Activated T-helper 1 cell treated with Interleukin-2 at 50 U/mL for 16 hours (primary cell): ENCODE data around the gene MRTFB.
A peak's percentile ranks its signal among the peaks of the same experiment; 100 is the strongest.

Experiments used
- DNase-seq: peaks from one replicate; pipeline ENCODE4 v3.0.0-alpha.2; 2020; ENCODE audit warnings: low read depth

MRTFB gene

DNA sequence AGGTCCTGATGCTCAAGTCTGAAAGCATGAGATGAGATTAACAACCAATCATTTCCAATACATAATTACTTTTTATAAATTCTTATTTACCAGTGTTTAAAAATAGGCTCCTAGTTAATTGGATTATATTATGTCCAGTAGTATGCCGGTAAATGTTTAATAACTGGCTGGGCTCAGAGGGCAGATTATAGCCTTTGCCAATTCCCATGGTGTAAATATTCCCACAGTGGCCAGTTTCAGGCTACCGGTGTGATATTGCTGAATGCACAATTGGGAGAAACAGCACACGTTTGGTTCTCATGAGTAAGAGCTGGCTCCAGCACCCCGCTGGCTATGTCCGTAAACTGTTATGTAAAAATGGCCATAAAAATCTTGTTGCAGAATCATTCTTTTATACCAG, 167.6 kb downstream of the MRTFB start:
- no peak for DNase-seq

DNA sequence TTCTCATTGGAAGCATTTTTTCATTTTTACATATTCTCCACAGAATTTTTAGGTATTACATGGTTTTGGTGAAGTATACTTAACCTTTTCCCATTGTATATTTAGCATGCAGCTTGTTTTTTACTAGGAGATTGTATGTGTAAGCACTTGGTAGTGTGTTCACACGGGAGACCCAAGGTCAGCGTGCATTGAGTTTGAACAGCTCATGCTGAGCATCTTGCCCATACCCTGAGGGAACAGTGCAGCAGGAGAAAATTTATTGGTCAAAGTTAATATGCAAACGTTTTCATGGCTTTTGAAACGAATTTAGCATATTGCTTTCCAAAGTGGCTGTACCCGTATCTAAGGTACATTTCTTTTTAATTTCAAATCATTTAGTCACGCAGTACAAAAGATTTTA, 168.7 kb downstream of the MRTFB start:
- no peak for DNase-seq

DNA sequence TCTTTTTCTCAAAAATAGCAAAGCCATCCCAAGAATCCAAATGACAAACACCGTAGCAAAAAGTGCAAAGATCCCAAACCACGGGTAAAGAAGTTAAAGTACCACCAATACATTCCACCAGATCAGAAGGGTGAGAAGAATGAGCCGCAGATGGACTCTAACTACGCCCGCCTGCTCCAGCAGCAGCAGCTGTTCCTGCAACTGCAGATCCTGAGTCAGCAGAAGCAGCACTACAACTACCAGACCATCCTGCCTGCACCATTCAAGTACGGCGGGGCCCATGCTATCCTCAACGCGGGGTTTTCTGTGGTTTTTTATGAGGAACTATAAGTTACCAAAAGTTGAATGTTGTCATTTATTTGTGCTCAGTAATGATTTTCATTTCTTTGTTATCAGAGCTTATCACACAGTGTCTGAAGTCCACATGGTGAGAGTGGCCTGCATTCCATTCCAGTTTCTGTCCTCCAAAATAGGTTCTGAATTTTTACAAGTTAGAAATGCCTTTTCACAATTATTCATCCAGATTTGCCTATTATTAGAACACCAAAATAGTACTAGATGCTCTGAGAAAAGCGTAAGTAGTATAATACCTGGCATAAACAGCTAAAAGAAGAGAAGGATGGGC, 169.2 kb downstream of the MRTFB start:
- DNase-seq = no peak

DNA sequence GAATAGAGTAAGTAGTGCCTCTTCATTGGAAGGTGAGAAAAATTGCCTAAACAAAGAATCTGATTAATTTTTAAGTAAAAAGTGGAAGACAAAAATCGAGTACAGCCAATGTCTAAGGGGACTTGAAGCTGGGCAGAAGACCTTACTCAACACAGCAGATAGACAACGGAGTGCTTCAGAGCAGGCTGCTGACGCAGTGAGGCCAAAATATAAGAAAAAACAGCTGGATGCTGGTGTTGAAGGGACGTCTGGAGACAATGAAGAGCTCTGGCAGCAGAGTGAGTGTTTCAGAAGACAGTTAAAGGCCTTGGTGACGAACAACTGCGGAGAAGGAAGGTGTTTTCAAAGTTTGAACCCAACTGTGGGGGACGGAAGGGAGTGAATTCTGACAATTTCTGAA, 169.8 kb downstream of the MRTFB start:
- no peak for DNase-seq

DNA sequence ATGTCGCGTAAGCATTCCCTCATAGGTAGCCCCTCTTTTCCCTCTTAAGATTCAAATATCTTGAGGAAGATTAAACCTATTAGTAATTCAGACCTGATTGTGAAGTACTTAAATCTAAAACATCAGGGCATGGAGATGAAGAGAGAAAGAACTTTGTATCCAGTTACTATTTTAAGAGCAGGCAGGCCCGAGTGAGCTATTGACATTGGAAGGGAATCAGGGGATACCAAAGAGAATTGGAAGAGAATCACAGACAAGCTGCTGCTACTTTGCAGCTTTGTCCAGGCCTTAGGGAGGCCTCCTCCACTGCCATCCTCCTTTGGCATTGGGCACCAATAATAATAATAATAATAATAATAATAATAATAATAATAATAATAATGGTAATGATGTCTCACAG, 170.5 kb downstream of the MRTFB start:
- DNase-seq = no peak

DNA sequence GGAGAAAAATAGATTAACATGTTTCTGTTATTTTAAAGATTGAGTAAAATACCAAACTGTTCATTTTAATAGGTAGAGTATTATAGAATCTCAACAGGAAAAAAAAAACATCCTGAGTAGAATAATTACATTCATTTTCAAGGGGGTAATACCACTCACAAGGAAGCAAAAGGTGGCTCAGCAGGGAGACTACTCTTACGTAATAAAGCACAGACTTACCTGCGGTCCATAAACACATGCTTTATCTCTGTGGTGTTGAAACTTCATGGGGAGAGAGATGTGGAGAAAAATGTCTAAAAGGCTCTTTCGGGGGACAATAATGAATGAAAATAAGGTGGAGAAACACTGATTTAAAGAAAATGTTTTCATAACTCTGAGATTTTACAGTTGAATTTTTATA, 171.7 kb downstream of the MRTFB start:
- no peak for DNase-seq

DNA sequence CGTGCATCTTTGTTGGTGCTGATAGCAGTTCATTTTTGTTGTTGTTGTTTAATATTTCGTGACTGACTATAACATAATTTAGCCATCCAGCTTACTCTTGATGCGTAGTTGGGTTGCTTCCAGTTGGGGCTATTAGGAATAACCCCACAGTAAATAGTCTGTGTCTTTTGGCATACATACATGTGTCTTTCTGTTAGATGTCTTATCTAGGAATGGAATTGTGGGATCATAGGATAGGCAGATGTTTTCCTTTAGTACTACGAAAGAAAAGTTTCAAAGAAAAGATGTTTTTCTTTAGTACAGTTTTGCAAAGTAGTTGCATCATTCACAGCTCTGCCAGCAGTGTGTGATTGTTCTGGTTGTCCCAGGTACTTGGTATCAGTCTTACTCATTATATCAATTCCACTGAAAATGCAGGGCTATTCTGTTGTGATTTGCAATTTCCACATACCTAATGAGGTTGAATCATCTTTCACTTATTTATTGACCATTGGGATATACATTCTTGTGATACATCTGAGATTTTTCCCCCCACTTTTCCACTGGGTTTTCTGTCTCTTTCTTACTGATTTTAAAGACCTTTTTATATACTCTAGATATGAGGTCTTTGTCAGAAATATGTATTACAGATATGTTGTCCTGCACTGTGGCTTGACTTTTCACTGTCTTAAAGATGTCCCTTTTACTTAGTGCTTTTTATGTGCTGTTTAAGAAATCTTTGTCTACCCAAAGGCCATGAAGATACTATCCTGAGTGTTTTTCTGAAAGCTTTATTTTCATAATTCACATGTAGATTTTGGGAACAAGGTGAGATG, 173.3 kb downstream of the MRTFB start:
- DNase-seq = no peak

DNA sequence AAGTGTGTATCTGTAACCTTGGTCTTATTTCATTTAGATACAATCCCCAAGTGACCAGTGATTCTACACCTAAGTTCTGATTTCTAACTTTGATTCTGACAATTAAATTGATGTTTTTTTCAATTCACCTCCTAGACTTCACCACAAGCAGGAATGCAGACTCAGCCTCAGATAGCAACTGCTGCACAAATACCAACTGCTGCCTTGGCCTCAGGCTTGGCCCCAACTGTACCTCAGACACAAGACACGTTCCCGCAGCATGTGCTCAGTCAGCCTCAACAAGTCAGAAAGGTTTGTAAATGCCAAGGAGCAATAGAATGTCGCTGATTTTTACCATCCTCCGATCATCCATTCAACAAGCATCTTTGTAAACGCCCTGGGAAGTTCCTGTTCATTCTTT, 177.7 kb downstream of the MRTFB start:
- no peak for DNase-seq

DNA sequence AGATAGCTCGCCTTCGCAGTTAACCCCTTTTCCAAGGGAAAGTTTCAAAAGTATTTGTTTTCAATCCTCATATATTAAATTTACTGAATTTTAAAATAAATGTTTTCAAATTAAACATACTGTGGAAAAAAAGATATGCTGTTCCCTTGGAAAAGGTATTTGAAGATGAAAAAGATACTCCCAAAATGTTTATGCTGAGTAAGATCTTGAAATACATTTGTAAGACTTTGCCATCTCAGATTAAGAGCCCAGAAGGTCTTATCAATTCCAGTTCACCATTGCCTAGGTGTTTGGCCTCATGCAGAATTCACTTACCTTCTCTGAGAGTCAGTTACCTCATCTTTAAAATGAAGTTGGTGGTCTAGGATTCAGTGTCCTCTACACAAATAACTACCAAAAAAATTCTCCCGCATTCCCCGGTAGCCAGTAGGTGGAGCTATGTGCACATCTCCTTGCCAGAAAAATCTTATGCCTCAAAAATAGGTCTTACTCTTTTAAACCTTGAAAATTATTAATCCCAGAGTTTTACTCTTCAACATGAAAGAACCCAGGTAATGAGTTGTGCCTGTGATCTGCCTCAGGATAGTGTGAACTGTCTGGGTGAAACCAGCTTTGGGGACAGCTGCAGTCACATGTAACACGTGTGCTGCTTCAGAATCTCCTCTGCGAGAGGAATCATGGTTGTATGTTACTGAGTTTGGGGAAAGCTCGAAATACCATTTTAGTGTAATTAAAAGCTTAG, 178.3 kb downstream of the MRTFB start:
- DNase-seq = peak; percentile 5

DNA sequence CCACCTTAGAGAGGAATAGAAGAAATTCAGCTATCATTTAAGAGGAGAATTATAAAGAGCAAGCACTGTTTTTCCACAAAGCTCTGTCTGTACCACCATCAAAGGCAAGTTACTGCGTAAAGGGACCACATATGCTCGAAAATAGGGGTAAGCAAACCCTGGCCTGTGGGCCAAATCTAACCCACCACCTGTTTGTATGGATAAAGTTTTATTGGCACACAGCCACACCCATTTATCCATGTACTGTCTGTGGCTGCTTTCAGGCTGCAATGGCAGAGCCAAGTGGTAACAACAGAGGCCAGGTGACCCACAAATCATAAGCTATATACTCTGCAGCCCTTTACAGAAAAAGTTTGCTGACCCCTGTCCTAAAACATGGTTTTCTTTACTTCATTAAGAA, 180.3 kb downstream of the MRTFB start:
- no peak for DNase-seq

DNA sequence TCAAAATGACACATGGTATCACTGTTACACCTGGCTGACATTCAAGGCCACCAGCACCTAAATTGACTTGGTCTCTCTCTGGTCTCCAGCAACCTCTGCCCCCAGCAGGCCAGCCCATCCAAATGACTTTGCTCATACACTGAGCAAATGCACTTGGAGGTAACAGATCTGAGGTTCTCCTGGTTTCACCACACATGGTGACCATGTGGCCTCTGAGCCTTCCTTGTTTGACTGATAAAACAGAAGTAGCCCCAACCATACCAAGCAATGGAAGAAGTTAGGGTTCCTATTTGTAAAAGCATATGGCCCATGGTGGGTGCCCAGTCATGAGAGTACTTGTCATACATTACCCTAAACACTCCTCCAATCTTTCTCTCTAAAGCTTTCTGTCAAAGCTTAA, 181.7 kb downstream of the MRTFB start:
- DNase-seq = no peak

DNA sequence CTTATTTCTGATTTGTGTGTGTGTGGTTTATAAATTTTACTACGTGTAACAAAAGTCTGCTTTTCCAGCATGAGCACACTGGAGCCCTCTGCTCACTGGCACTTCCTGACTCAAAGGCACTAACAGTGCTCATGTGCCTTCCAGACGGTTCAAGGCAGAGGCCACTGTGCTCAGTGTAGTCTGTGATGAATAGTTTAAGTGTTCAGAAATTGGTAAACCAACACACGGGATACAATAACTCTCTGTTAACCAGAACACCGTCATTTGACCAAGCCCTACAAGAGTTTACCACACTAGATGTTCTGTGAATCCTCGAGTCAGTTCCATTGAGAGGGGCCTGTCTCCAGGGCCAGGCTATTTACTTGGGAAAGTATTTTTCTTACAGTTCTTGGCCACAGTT, 191.9 kb downstream of the MRTFB start:
- no peak for DNase-seq

DNA sequence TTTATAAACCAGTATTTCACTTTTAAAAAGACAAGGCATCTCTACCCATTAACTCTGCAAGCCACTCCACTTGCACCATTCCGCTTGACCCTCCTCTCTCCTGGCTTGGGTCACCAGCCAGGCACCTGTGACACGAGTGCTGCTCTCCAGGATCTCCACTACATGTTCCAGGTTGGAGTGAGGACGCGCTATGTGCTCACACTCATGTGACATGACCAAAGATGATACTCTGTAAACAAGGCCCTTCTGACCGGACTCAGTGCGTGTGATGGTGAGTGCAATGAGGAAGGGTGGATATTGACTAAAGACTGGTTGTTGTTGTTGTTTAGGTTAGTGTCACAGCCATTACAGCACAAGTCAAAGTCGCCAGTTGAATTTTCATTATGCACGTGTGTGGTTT, 192.7 kb downstream of the MRTFB start:
- DNase-seq = no peak

DNA sequence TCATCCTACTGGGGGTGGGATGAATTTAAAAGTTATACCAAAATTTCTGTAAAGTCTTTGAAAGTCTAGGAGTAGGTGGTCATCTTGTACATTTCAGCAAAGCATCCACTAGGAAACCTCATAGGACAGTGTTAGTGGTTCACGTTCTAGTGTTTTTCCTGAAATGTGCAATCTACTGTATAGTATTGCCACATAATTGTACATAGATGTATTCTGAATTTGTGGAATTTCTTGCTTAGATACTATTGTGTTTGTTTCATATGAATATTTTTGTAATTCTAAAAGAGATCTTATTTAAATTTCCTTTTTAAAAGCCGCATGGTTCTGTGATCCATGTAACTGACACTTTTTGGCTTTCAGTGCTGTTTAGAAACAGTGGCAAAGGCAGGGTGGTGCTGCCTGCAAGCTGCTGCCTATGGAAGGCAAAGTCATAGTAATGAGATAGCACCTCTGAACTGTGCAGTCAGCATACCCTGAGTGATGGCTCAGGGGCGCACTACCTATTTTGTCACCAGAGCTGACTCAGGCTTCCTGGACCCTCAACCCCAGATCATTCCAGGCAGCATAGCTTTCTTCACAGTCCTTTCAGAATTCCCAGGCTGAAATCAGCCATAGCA, 193.3 kb downstream of the MRTFB start:
- no peak for DNase-seq

DNA sequence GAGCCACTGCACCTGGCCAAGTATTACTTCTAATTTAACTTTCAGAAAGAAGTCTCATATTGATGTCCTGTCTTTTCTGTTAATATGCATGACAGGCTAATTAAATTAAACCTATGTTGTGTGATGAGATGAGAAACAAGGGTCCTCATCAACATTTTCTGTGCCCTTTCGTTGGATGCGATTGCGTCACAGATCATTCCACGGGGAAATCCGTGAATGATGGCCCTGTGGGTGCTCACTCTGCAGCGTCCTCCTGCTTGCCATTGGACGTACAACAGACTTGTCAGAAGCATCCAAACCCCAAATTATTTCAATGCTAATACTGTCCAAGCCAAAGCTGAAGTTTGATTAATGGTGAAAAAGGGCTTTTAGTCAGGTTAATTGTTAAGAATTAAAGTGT, 197.0 kb downstream of the MRTFB start:
- no peak for DNase-seq

DNA sequence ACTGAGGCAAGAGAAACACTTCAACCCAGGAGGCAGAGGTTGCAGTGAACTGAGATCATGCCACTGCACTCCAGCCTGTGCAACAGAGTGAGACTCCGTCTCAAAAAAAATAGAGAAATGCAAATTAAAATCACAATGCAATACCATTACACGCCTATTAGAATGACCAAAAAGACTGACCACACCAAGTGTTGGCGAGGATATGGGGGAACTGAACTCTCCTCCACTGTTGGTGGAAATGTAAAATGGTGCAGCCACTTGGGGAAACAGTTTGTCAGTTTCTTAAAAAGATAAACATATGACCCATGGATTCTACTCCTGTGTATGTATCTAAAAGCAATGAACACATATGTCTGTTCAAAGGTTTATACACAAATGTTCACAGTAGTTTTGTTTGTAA, 204.8 kb downstream of the MRTFB start:
- no peak for DNase-seq

DNA sequence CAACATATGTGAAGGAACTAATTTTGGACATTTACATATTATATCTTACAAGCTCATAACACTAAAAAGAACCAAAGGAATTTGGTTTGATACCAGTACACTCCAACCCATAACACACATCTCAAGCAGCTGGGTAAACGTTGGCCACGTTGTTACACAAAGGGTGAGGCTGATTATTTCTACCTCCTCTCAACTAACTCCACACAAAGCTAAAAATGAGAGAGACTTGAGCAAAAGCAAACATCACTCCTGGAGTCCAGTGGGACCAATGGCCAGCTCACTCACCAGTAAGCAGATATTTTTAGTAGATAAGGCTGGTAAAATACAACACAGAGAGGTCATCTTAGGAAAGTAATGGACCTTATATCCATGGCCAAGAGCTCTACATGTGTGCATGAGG, 207.6 kb downstream of the MRTFB start:
- DNase-seq = no peak

DNA sequence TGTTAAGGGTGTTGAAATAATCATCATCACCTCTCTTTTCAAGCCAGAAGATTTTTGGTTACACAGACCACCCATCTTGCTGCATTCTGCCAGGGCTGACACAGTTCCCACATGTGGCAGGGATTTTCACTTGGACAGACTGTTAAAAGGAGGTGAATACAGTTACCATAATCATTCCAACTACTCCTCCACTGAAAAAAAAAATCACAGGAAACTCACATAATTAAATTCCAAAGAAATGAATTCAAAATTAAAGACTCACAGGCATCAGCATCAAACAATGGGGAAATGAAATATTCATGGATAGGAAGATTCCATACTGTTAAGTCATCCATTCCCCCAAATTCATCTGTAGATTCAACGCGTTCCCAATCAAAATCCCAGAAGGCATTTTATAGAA, 209.4 kb downstream of the MRTFB start:
- DNase-seq = no peak

DNA sequence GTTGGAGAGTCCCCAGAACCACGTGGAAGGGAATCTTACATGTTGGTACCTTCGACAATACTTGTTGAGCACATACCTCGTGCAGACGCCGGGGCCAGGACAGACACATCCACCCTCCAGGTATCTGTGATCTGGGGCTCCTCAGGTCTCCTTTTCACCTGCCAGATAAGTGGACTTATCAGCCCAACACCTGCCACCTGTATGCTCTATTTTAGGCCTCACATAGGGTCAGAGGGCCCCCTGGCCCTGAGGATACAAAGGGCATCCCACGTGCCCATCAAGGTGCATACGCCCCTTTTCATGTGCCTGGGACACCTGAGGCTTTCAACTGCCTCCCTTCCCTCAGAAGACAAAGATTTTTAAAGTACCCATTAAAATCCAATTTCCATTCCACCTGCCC, 212.7 kb downstream of the MRTFB start:
- no peak for DNase-seq

DNA sequence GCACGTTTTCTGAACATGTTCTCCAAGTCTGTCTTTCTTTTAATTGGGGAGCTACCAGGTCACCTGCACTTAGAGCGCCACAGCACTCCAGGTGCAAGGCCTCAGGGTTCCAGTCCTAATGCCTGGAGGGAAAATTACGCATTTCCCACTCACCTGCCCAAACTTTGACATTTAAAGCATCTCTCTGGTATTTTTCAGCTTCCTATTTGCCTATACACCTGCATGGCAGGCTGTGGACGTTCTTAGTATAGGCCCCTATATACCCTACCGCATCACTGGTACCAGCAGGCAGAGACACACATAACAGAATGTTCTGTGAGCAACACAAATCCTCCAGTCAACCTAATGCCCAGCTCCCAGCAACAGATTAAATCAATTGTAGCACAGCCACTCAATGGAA, 213.3 kb downstream of the MRTFB start:
- no peak for DNase-seq

DNA sequence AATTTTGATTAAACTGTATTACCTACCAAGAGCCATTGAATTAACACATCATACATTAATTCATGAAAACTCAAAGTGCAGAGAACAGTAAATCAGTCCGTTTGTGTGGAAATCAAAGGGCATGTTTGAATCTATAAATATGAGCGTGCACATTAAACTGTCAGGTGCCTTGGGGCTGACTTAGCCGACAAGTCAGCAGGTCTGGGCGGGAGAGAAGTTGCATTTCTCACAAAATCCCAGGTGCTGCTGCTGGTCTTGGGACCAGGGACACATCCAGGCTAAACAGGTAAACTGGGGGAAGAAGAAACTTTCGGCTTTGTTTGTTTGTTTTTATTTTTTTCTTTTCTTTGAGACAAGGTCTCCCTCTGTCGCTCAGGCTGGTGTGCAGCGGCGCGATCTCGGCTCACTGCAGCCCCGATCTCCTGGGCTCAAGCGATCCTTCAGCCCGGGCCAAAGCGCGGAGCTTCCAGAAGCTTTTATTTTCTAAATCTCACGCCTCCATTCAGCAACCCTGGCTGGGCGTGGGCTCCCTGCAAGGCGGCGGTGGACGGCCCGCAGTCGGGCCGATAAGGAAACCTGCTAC, 213.9 kb downstream of the MRTFB start:
- no peak for DNase-seq
